OCI-LY1 (cell line): ENCODE measurements around the gene MAP2K2.

Experiments used
- CTCF ChIP-seq: fragments of 200-600 bp; sonication (generic), shearing (Covaris generic); IDR thresholded peaks from 2 replicates; pipeline ENCODE4 v1.5.1; 2017; ENCODE audit warnings: mild to moderate bottlenecking, antibody characterized with exemption, low read length, moderate library complexity, mixed read lengths
- EZH2 ChIP-seq: fragments of 200-600 bp; sonication (generic), shearing (Covaris generic); IDR thresholded peaks from 2 replicates; pipeline ENCODE4 v1.8.0; 2017; ENCODE audit warnings: borderline replicate concordance, mixed run types, mild to moderate bottlenecking, antibody characterized with exemption, low read length, moderate library complexity, mixed read lengths

- TF ChIP-seq CTCF (no peak), EZH2 (no peak)
Measured at GRCh38 chr19:4077800-4078684, 45.9 kb downstream of the MAP2K2 start.
